ENCODE measurements around the gene CLDND1. TPM values are rescaled to one million over a fixed set of nuclear protein-coding genes. Genes with fewer than 3 reads are reported as not detected.

Gene CLDND1
- total and polyA plus RNA-seq, 4 donors = 21.8 to 55.5 (median 37.1) TPM

DNA sequence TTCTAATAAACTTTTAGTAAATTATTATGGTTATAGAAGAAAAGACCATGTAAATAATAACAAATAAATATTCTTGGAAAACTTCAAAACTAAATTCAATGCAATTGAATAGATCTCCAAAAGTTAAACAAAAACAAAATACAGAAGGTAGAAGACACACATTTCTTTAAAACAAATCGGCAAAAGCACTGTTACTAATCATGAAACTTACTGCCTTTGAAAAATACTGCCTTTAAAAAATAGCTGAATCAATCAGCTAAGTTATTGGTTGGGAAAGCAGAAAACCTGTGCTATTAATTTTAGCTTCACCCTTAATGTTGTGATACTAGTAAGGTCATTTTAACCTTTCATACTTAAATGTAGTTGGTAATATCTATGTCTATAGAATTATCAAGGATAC lies 12.0 kb upstream of the CLDND1 start:
- Histone ChIP-seq H3K4me3 (ENCODE audit: low read depth in 1 of 3, low read length in 3 of 3) (no peak overlapping the region), H3K9ac (ENCODE audit: low read depth in 1 of 2, low read length in 2 of 2) (no peak overlapping the region), H3K27ac (ENCODE audit: low read depth in 1 of 2, low read length in 2 of 2) (no peak overlapping the region), H3K27me3 (ENCODE audit: control insufficient read depth in 4 of 4, insufficient read depth in 4 of 4, low read length in 3 of 4) (no peaks in the 10 kb centered on the region), H3K9me3 (ENCODE audit: control insufficient read depth in 4 of 4, low read length in 3 of 4) (no peaks in the 10 kb centered on the region), H3K36me3 (ENCODE audit: control insufficient read depth in 4 of 4, insufficient read depth in 3 of 4, low read depth in 1 of 4, low read length in 3 of 4) (no peaks in the 10 kb centered on the region), H3K4me1 (ENCODE audit: control insufficient read depth in 4 of 4, insufficient read depth in 4 of 4, low read length in 3 of 4) (no peaks in the 10 kb centered on the region)
- 94% methylated on average over 1 of the region's 1 CpG for WGBS
- DNase-seq (ENCODE audit: low spot score) = no peak
- no peak for TF ChIP-seq SP1 (IDR thresholded peaks at IDR 0.05)
- TF ChIP-seq, protein P1, sequence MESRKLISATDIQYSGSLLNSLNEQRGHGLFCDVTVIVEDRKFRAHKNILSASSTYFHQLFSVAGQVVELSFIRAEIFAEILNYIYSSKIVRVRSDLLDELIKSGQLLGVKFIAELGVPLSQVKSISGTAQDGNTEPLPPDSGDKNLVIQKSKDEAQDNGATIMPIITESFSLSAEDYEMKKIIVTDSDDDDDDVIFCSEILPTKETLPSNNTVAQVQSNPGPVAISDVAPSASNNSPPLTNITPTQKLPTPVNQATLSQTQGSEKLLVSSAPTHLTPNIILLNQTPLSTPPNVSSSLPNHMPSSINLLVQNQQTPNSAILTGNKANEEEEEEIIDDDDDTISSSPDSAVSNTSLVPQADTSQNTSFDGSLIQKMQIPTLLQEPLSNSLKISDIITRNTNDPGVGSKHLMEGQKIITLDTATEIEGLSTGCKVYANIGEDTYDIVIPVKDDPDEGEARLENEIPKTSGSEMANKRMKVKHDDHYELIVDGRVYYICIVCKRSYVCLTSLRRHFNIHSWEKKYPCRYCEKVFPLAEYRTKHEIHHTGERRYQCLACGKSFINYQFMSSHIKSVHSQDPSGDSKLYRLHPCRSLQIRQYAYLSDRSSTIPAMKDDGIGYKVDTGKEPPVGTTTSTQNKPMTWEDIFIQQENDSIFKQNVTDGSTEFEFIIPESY (IDR thresholded peaks at IDR 0.05) = no peak
- no peak for TF ChIP-seq MAX (IDR thresholded peaks at IDR 0.05)
- no peak for TF ChIP-seq ATF3 (IDR thresholded peaks at IDR 0.05)
- no peak for TF ChIP-seq YY1 (IDR thresholded peaks at IDR 0.05)
- no peak for TF ChIP-seq HNF4A (conservative IDR thresholded peaks at IDR 0.05)
- TF ChIP-seq EGR1 (IDR thresholded peaks at IDR 0.05; ENCODE audit: low read depth in 2 of 2) = no peak
- TF ChIP-seq CTCF (IDR thresholded peaks at IDR 0.05; ENCODE audit: low read depth, low read length, missing input control) = no peak
- TF ChIP-seq FOXA1 (IDR thresholded peaks at IDR 0.05) = no peak
- no peak for TF ChIP-seq RXRA (IDR thresholded peaks at IDR 0.05)
- TF ChIP-seq NR2F2 (IDR thresholded peaks at IDR 0.05) = no peak
- TF ChIP-seq GABPA (IDR thresholded peaks at IDR 0.05 in 1 of 2, conservative IDR thresholded peaks at IDR 0.05 in 1 of 2) = no peak
- TF ChIP-seq FOXA2 (IDR thresholded peaks at IDR 0.05) = no peak
- no peak for TF ChIP-seq RAD21 (IDR thresholded peaks at IDR 0.05)
- TF ChIP-seq, protein P2, sequence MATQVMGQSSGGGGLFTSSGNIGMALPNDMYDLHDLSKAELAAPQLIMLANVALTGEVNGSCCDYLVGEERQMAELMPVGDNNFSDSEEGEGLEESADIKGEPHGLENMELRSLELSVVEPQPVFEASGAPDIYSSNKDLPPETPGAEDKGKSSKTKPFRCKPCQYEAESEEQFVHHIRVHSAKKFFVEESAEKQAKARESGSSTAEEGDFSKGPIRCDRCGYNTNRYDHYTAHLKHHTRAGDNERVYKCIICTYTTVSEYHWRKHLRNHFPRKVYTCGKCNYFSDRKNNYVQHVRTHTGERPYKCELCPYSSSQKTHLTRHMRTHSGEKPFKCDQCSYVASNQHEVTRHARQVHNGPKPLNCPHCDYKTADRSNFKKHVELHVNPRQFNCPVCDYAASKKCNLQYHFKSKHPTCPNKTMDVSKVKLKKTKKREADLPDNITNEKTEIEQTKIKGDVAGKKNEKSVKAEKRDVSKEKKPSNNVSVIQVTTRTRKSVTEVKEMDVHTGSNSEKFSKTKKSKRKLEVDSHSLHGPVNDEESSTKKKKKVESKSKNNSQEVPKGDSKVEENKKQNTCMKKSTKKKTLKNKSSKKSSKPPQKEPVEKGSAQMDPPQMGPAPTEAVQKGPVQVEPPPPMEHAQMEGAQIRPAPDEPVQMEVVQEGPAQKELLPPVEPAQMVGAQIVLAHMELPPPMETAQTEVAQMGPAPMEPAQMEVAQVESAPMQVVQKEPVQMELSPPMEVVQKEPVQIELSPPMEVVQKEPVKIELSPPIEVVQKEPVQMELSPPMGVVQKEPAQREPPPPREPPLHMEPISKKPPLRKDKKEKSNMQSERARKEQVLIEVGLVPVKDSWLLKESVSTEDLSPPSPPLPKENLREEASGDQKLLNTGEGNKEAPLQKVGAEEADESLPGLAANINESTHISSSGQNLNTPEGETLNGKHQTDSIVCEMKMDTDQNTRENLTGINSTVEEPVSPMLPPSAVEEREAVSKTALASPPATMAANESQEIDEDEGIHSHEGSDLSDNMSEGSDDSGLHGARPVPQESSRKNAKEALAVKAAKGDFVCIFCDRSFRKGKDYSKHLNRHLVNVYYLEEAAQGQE (IDR thresholded peaks at IDR 0.05) = no peak
- no peak for TF ChIP-seq JUND (IDR thresholded peaks at IDR 0.05)
- no peak for TF ChIP-seq HNF4G (IDR thresholded peaks at IDR 0.05)
- TF ChIP-seq TAF1 (conservative IDR thresholded peaks at IDR 0.05) = no peak

Data from liver (tissue), 9 donors.